Measurements from ENCODE around the gene POU6F2. TPM values are rescaled to one million over a fixed set of nuclear protein-coding genes. Genes with fewer than 3 reads are reported as not detected.

POU6F2 gene
- polyA plus RNA-seq, 12 donors, result 0.05 to 0.23 (median 0.11) TPM; not detected in 5

DNA sequence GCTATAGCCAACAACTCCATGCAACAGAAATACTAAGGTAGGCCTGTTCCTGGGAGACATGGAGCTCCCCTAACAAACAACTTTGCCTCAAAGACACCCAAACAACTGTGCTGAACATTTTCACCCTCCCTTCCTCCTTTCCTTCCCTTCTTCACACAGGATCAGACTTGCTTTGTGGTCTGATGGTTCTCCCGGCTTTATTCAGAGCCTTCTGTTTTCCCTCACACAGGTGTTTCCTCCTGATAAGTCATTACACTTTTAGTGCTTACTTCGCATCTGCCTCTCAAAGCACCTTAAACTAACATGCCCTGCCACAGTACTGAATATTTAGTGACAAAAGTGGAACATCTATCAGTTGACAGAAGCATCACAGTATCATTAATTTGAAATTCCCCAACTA lies 532.2 kb downstream of the POU6F2 start:
- no peak for DNase-seq

DNA sequence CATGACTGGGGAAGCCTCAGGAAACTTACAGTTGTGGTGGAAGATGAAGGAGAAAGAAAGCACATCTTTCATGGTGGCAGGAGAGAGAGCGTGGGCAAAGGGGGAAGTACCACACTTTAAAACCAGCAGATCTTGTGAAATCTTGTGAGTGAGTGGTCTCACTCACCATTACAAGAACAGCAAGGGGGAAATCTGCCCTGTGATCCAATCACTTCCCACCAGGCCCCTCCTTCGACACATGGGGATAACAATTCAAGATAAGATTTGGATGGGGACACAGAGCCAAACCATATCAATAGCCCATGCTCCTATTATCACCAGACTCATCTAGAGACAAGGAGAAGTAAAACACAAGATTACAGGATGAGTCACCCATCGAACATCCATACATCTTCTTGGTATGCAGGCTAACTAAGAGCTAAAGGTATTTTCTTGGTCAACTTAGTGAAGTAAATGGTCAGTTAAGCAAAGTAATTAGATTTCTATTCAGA lies 533.2 kb downstream of the POU6F2 start:
- no peak for DNase-seq

DNA sequence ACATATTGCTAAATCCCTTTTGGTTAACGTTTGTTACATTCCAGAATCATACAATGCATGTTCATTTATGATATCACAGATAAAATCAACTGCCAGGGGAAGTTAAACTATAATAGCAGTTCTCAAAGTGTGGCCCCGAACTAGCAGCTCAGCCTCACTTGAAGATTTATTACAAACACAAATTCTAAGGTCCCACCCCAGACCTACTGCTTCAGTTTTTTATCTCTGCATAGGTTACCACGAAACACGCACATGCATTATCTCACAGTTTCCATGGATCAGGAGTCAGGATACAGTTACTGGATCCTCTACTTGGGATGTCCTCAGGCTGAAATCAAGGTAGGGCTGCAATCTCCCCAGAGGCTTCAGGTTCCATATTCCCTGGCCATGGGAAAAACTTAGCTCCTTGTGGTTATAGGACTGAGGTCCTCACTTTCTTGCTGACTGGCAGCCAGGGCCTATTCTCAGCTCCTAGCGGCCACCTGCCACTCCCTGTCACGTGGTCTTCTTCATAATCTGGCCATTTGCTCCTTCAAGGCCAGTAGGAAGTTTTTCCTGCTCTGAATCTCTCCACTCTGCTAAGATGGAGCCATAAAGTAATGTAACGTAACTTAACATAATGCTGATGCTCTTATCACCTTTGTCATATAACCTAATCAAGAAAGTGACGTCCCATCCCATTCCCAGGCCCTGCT lies 538.0 kb downstream of the POU6F2 start:
- no peak for DNase-seq

DNA sequence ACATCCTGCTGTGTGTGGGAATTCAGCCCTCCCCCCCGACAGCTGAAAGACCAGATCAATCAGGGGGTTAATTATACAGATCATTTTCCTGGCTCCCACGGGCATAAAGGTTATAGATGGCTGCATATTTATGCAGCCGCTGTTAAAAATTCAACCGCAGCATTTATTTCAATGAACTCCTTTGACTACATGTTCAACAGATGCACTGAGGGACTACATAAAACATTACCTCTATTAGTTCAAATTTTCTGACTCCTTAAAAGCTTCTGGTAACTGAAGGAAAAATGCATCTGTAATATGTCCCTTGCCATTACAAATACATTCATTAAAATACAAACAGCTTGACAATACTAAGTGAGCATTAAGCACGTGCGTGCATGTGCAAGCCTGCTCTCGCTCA lies 538.8 kb downstream of the POU6F2 start:
- no peak for DNase-seq

DNA sequence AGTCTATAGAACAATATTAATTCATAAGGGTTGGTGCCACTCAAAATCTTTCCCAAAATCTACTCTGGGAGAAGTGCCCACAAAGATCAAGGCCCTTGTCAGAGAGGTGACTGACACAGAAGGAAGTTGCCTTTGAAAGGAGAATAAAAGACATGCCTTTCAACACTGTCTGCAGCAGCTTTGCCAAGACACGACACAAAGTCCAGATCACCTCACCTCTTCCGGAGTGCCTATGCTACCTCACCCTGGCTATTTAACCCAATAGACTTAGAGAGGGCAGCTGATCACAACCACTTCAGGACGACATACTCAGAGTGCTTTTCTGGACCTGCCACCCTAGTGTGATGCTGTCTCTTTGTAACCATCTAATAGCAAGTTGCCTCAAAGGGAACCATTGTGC lies 539.5 kb downstream of the POU6F2 start:
- no peak for DNase-seq

Other genes starting within 250 kb of the POU6F2 start
- 10 to 100 TPM in 11 of 12 donors, not detected in 1; 27.9 to 49.5 (median 43.3) TPM for gene VPS41, start 68.7 kb upstream of the POU6F2 start, polyA plus RNA-seq (ENCODE audit: insufficient read length in 12 of 12)